Measurements from ENCODE around the gene HSPB1.
"Not testable (repeated sequence)": the region's sequence is repeated elsewhere in the genome, so short reads cannot be mapped to it uniquely, and the experiment has no call there.

The HSPB1 gene
- total RNA-seq, result 6.3 to 15.8 (median 11.4) reads per million in 3 experiments

DNA sequence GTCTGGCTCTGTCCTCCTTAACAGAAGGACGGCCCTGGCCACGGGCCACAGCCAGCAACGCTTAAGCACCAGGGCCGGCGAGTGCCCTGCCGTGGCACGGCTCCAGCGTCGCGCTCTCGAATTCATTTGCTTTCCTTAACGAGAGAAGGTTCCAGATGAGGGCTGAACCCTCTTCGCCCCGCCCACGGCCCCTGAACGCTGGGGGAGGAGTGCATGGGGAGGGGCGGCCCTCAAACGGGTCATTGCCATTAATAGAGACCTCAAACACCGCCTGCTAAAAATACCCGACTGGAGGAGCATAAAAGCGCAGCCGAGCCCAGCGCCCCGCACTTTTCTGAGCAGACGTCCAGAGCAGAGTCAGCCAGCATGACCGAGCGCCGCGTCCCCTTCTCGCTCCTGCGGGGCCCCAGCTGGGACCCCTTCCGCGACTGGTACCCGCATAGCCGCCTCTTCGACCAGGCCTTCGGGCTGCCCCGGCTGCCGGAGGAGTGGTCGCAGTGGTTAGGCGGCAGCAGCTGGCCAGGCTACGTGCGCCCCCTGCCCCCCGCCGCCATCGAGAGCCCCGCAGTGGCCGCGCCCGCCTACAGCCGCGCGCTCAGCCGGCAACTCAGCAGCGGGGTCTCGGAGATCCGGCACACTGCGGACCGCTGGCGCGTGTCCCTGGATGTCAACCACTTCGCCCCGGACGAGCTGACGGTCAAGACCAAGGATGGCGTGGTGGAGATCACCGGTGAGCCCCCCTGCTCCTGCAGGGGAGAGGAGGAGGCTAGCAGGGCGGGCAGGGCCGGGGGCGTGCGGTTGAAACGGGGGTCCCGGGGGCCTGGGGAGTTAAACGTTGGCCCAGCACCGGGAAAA is at the start of gene HSPB1:
HSPB1 (plus strand) TSS at position 327 of the 855 bp plus-strand sequence; CDS start at position 367, 40 bp downstream.
- peak; percentile 55 for DNase-seq

- no peak for DNase-seq
Observed at GRCh38 chr7:76254781-76255180, 47.7 kb upstream of the HSPB1 start.

GRCh38 chr7:76257973-76258372 is 44.5 kb upstream of the HSPB1 start:
- no peak for DNase-seq

- DNase-seq, result no peak
Observed at GRCh38 chr7:76259124-76260093, 43.1 kb upstream of the HSPB1 start.

- no peak for DNase-seq
Observed at GRCh38 chr7:76260171-76260703, 42.2 kb upstream of the HSPB1 start.

- DNase-seq, result no peak
Observed at GRCh38 chr7:76261329-76261728, 41.1 kb upstream of the HSPB1 start.

- no peak for DNase-seq
Observed at GRCh38 chr7:76261931-76262330, 40.5 kb upstream of the HSPB1 start.

- no peak for DNase-seq
Observed at GRCh38 chr7:76262683-76263402, 39.6 kb upstream of the HSPB1 start.

DNA sequence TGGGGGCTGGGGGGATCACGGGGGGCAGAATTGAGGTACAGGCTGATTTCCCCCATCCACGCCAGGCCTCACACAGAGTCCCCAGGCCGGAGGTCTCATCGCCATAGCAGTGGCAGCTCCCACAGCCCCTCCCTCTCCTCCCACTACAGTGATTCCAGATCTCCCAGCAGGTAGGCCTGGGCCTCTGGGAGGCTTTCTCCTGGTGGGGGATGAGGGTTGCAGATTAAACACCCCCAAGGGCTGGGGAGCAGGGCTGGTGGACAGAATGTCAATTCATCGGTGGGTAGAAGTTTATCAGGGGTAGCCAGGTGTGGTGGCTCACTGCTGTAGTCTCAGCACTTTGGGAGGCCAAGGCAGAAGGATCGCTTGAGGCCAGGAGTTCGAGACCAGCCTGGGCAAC is 37.2 kb upstream of the HSPB1 start:
- DNase-seq, result no peak

DNA sequence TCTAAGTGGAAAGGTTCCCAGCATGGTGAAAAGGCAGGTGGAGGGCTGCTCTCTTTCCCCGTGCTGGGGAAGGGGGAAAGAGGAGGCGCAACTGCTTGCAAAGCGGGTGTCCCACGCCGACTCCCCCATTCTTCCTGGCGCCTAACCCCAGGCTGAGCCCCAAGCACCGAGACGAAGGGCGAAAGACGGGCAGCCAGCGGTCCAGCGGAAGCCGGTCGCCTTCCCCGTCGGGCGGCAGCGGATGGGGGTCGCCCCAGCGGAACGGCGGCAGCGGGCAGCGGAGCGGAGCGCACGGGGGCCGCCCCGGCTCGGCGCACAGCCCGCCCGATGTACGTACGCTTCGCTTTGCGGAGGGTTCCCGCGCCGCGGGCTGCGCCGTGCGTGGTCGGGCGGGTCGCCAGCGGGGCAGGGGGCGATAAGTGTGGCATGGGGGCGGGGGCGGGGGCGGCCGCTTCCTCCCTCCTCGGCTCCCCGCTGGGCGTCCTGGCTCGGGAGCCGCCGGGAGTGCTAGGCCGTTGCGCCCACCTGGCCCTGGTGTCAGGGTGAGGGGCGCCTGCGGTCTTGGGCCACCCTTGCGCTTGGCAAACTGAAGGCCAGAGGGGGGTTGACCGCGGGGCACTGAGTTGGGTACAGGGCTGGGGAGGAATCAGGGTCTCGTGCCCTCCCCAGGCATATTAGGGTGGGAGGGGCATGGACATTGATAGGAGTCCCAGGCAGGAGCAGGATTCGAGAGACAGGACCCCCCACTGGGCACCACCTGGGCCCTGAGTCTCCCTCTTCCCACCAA is 35.2 kb upstream of the HSPB1 start:
- DNase-seq, result no peak

DNA sequence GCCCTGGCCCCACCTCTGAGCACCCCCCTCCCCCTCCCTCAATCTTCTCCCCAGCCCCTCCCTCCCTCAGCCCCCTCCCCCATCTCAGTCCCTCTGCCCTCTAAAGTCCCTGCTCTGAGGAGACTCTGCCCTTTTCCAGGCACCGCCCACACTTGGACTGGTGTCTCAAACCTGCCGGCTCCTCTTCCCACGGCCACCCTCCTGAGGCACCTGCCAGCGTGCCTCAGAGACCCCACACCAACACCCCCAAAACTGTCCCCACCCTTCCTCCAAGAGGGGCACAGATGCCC is 34.6 kb upstream of the HSPB1 start:
- no peak for DNase-seq

GRCh38 chr7:76268376-76268775 is 34.1 kb upstream of the HSPB1 start:
- no peak for DNase-seq

- no peak for DNase-seq
Observed at GRCh38 chr7:76269895-76270294, 32.6 kb upstream of the HSPB1 start.

DNA sequence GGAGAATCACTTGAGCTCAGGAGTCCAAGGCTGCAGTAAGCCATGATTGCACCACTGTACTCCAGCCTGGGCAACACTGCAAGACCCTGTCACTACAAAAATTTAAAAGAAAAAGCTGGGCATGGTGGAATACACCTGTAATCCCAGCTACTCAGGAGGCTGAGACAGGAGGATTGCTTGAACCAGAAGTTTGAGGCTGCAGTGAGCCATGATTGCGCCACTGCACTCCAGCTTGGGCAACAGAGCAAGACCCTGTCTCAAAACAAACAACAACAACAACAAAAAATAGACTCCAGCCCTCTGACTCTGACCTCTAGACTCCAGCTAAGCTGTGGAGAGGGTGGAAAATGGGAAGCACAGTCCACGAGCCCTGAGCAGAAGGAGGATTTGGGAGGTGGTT is 31.1 kb upstream of the HSPB1 start:
- DNase-seq, result not testable (repeated sequence)

DNA sequence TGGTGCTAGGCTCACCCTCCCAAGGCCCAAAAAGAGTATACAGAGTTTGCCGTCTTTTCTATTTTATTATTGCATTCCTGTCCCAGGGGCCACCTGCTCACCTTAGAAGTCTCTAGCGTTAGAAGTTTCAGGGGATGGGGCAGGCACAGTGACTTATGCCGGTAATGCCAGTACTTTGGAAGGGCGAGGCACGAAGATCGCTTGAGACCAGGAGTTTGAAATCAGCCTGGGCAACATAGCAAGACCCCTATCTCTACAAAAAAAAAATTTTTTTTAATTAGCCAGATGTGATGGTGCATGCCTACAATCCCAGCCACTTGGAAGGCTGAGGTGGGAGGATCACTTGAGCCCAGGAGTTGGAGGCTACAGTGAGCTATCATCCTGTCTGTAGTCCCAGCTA is 30.3 kb upstream of the HSPB1 start:
- DNase-seq, result no peak

- no peak for DNase-seq
Observed at GRCh38 chr7:76272851-76273497, 29.5 kb upstream of the HSPB1 start.

- no peak for DNase-seq
Observed at GRCh38 chr7:76273503-76273902, 29.0 kb upstream of the HSPB1 start.

- DNase-seq, result no peak
Observed at GRCh38 chr7:76278540-76278939, 23.9 kb upstream of the HSPB1 start.

GRCh38 chr7:76280408-76280807 is 22.1 kb upstream of the HSPB1 start:
- no peak for DNase-seq

- DNase-seq, result no peak
Observed at GRCh38 chr7:76281006-76281705, 21.3 kb upstream of the HSPB1 start.

Measured in central memory CD4-positive, alpha-beta T cell (primary cell).